HUES48 (cell line): ENCODE results near the gene VRK3.

Experiments used
- H3K27ac ChIP-seq: one replicate; pipeline ENCODE4 v1.7.0; 2013; ENCODE audit warnings: low read depth, low read length, inconsistent platforms
- H3K27me3 ChIP-seq: 2 replicates; pipeline ENCODE4 v1.6.1; 2013; ENCODE audit warnings: mild to moderate bottlenecking, low read length; ENCODE audit not compliant: control insufficient read depth, insufficient read depth
- H3K36me3 ChIP-seq: 2 replicates; pipeline ENCODE4 v1.6.1; 2013; ENCODE audit warnings: low read length; ENCODE audit not compliant: control insufficient read depth, insufficient read depth
- H3K4me1 ChIP-seq: 2 replicates; pipeline ENCODE4 v1.6.1; 2013; ENCODE audit warnings: mild to moderate bottlenecking, low read length; ENCODE audit not compliant: control insufficient read depth, insufficient read depth
- H3K4me3 ChIP-seq: 2 replicates; pipeline ENCODE4 v1.5.1; 2013; ENCODE audit warnings: mild to moderate bottlenecking, low read depth, low read length
- H3K9ac ChIP-seq: 2 replicates; pipeline ENCODE4 v1.6.1; 2013; ENCODE audit warnings: mild to moderate bottlenecking, low read depth, low read length, moderate library complexity
- H3K9me3 ChIP-seq: 2 replicates; pipeline ENCODE4 v1.6.1; 2013; ENCODE audit warnings: low read length; ENCODE audit not compliant: control insufficient read depth, insufficient read depth

Gene VRK3

DNA sequence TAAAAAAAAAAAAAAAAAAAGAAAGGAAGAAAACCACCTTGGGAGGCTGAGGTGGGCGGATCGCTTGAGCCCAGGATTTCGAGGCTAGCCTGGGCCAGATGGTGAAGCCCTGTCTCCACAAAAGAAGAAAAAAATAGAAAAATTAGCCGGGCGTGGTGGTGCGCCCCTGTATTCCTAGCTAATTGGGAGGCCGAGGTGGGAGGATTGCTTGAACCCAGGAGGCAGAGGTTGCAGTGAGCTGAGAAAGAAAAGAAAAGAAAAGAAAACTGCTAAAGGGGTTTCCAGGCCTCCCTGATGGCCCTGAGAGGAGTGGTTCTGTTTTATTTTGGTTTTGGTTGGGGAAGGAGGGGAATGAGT, 1.4 kb upstream of the VRK3 start:
- Histone ChIP-seq H3K27ac (no peak overlapping the region), H3K4me1 (0 out of 2 replicates have a peak, but pooled peaks cover 6% of the 10 kb centered on the region), H3K27me3 (no peaks in the 10 kb centered on the region), H3K9me3 (no peaks in the 10 kb centered on the region), H3K4me3 (peak overlapping the region; percentile 75; the same call in 1 of the 2 replicates), H3K36me3 (peaks cover 11% of the 10 kb centered on the region), H3K9ac (no peak overlapping the region)

DNA sequence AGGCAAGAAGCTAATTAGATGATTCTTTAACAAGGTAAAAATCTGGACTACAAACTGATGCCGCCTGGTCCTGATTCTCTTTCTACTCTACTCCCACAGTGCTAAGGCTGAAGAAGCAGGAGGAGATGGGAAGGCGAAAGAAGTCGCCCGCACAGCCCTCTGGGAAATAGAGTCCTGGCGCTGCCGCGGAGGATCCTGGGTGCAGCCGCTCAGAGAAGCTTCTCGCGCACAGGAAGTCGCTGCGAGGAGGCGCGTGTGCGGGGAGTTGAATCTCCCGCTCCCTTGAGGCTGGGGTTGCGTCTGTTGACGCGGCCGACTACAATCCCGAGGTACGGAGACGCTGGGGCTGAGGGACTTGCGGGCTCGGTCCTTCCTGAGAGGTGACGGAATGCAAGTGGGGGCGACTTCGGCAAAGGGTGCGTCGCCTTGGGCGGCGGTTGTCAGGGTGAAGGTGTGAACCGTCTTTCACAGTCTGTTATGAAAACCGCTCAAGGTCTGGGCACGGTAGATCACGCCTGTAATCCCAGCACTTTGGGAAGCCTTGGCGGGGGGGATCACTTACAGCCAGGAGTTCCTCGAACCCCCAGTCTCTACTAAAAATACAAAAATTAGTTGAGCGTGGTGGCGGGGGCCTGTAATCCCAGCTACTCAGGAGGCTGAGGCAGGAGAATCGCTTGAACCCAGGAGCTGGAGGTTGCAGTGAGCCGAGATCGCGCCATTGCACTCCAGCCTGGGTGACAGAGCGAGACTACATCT, 800 bp upstream of the VRK3 start, which contains the start of gene ZNF473:
Gene ZNF473 (plus strand): TSS at position 212 of the 756 bp plus-strand sequence. CDS start 5,078 bp downstream, outside the sequence.
- Histone ChIP-seq H3K9me3 (no peaks in the 10 kb centered on the region), H3K4me3 (peak within 1 kb of the TSS; percentile 76), H3K27ac (peak within 1 kb of the TSS; percentile 80), H3K9ac (peak within 1 kb of the TSS; percentile 50), H3K27me3 (no peaks in the 10 kb centered on the region), H3K4me1 (0 out of 2 replicates have a peak, but pooled peaks cover 6% of the 10 kb centered on the region), H3K36me3 (peaks cover 5% of the 10 kb centered on the region; the same call in 1 of the 2 replicates)

DNA sequence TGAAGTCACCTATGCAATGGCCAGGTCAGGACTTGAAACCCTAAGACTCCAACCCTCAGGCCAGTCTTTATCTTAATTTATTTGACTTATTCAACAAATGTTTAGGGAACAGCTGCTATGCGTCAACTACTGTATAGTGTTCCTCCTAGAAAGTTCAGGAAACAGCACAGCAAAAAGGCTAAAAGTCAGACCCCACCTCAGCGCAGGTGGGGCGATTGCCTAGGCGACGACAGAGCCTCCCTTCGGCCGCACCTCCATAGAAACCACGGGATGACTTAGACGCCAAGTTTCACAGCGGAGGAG, 502 bp downstream of the VRK3 start:
- Histone ChIP-seq H3K9me3 (no peaks in the 10 kb centered on the region), H3K4me1 (0 out of 2 replicates have a peak, but pooled peaks cover 6% of the 10 kb centered on the region), H3K36me3 (peaks cover 3% of the 10 kb centered on the region; the same call in 1 of the 2 replicates), H3K4me3 (peak overlapping the region; percentile 76), H3K9ac (peak overlapping the region; percentile 50), H3K27ac (peak overlapping the region; percentile 80), H3K27me3 (no peaks in the 10 kb centered on the region)

DNA sequence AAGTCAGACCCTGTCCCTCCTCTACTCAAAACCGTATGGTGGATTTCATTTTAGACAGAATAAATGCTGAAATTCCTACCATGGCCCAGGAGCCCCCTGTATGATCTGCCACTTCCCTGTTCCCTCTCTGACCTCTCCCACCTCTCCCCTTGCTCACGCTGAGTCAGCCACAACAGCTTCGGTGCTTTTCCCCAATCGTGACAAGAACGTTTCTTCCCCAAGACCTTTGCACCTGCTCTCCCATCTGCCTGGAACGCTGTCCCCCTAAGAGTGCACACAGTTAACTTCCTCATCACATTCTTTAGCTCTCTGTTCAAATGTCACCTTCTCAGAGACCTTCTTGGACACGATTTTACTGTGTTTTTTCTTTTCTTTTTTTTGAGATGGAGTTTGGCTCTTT, 2.3 kb downstream of the VRK3 start:
- H3K27ac ChIP-seq, result no peak overlapping the region
- 0 out of 2 replicates have a peak, but pooled peaks cover 6% of the 10 kb centered on the region for H3K4me1 ChIP-seq
- H3K9ac ChIP-seq, result no peak overlapping the region
- no peaks in the 10 kb centered on the region for H3K9me3 ChIP-seq
- no peak overlapping the region for H3K4me3 ChIP-seq
- H3K27me3 ChIP-seq, result no peaks in the 10 kb centered on the region
- H3K36me3 ChIP-seq, result peaks cover 6% of the 10 kb centered on the region; the same call in 1 of the 2 replicates

DNA sequence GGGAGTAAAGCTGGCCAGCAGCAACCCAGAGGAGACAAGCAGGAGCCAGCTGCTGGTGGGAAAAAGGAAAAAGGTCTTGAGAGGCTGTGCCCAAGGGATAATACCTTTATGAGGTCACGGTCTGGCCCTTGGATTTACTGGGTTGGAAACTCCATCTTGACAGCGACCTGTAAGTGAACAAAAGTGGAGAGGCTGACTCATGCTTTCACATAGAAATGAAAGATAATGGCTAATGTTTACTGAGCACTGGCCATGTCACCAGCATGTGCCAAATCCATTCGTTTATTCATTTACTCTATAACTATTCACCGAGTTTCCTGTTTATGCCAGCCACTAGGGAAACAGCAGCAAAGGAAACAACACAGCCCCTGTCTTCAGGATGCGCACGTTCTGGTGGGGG, 4.7 kb downstream of the VRK3 start:
- no peak overlapping the region for H3K9ac ChIP-seq
- no peaks in the 10 kb centered on the region for H3K9me3 ChIP-seq
- H3K27me3 ChIP-seq, result no peaks in the 10 kb centered on the region
- no peak overlapping the region for H3K4me3 ChIP-seq
- H3K36me3 ChIP-seq, result peaks cover 19% of the 10 kb centered on the region
- 0 out of 2 replicates have a peak, but pooled peaks cover 6% of the 10 kb centered on the region for H3K4me1 ChIP-seq
- no peak overlapping the region for H3K27ac ChIP-seq

DNA sequence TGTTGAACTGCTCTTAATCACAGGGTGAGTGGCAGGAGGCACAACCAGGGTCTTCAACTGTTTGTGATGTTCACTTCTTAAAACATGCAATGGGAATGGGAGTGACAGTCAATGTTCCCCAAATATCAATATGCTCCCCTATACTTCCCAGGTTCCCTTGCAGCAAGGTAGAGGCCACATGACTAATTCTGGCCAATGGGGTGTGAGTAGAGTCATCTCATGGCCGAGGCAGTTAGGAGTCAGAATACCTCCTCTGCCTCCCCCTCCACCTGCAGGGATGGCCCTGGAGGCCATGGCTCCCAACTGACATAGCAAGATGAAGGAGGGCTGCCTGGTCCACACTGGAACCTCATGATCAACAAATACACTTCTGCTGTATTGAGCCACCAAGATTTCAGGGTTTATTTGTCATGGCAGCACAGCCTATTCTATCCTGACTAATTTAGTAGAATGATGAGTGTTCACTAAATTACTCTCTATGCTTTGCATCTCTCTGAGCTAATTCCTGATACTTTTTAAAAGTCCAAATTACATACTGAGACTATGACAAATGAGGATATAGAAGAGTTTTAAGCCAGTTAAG, 8.9 kb downstream of the VRK3 start:
- Histone ChIP-seq H3K36me3 (peaks cover 44% of the 10 kb centered on the region), H3K4me1 (no peaks in the 10 kb centered on the region), H3K9me3 (no peaks in the 10 kb centered on the region), H3K9ac (no peak overlapping the region), H3K4me3 (no peak overlapping the region), H3K27me3 (no peaks in the 10 kb centered on the region), H3K27ac (no peak overlapping the region)

DNA sequence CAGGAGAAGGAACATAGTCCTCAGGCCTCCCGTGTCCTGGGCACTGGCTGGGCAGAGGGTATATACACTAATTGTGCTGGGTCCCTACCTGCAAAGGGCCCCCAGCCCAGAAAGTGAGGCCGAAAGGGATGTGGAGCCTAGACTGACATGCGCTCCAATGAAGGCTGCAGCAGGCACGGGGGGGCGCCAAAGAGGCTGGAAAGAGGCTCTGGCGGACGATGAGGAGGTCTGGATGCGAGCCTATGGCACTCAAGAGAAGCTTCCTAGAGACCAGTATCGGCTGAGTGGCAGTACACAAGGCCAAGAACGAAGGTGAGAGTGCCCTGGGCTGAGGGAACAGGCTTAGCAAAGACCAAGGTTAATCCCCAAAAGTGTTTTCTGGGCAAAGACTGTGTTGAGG, 16.6 kb downstream of the VRK3 start:
- H3K4me1 ChIP-seq, result no peaks in the 10 kb centered on the region
- no peak overlapping the region for H3K27ac ChIP-seq
- no peaks in the 10 kb centered on the region for H3K9me3 ChIP-seq
- no peak overlapping the region for H3K9ac ChIP-seq
- no peaks in the 10 kb centered on the region for H3K27me3 ChIP-seq
- H3K36me3 ChIP-seq, result peaks cover 26% of the 10 kb centered on the region
- H3K4me3 ChIP-seq, result no peak overlapping the region

DNA sequence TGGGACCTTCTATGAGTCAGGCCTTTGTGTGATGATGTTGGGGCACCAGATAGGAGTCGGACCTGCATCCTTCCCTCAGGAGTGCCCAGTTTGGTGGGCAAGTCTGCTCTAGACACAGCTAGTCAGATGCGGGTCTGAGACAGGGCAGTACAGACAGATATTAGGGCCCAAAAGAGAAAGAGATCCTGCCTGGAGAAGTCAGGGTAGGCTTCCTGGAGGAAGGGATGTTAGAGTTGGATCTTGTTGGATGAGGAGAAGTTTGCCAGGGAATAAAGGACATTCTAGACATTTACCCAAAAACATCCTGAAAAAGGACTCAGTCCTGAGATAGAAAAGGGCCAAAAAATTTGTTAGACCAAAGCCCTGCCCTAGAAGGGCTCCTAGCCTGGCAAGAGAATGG, 17.2 kb downstream of the VRK3 start:
- H3K4me1 ChIP-seq, result no peaks in the 10 kb centered on the region
- H3K36me3 ChIP-seq, result peaks cover 24% of the 10 kb centered on the region
- no peak overlapping the region for H3K27ac ChIP-seq
- H3K9ac ChIP-seq, result no peak overlapping the region
- no peak overlapping the region for H3K4me3 ChIP-seq
- no peaks in the 10 kb centered on the region for H3K27me3 ChIP-seq
- no peaks in the 10 kb centered on the region for H3K9me3 ChIP-seq

DNA sequence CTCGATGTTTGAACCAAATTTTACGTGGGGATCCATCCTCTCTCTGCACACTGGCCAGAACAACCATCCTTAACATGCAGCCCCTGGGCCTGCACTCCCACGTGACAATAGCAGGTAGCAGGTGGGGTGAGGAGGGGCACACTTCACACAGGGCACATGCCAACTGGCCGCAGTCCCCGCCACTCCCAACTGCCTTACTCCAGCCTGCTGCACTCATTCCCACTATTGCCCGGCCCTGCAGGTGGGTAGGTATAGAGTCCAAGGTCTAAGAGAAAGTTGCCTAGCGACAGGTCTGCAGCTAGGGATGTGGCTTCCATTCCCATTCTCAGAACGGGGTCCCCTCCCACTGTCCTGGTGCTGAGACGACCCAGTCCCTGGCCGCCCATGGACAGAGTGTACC, 18.0 kb downstream of the VRK3 start:
- H3K9ac ChIP-seq, result no peak overlapping the region

DNA sequence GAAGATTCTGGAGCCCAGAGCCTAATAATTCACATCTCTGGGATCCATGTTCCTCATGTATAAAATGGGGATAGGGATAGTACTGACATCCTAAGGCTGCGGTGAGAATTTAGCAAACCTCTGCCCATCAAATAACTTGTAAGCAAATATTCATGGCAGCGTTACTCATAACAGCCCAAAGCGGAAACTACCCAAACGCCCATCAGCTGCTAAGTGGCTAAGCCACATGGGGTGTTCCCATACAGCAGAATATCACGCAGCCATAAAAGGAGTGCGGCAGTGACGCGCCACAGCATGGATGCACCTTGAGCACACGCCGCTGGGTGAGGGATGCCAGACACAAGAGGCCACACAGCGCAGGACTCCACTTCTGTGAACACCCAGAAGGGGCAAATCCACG, 19.7 kb downstream of the VRK3 start:
- Histone ChIP-seq H3K4me1 (no peaks in the 10 kb centered on the region), H3K9ac (no peak overlapping the region), H3K36me3 (peaks cover 28% of the 10 kb centered on the region), H3K4me3 (no peak overlapping the region), H3K27ac (no peak overlapping the region), H3K9me3 (no peaks in the 10 kb centered on the region), H3K27me3 (no peaks in the 10 kb centered on the region)

More for the DNA sequence above, 18.0 kb downstream of the VRK3 start:
- Histone ChIP-seq H3K9me3 (no peaks in the 10 kb centered on the region), H3K27me3 (no peaks in the 10 kb centered on the region), H3K27ac (no peak overlapping the region), H3K4me1 (no peaks in the 10 kb centered on the region), H3K36me3 (peaks cover 23% of the 10 kb centered on the region), H3K4me3 (no peak overlapping the region)

DNA sequence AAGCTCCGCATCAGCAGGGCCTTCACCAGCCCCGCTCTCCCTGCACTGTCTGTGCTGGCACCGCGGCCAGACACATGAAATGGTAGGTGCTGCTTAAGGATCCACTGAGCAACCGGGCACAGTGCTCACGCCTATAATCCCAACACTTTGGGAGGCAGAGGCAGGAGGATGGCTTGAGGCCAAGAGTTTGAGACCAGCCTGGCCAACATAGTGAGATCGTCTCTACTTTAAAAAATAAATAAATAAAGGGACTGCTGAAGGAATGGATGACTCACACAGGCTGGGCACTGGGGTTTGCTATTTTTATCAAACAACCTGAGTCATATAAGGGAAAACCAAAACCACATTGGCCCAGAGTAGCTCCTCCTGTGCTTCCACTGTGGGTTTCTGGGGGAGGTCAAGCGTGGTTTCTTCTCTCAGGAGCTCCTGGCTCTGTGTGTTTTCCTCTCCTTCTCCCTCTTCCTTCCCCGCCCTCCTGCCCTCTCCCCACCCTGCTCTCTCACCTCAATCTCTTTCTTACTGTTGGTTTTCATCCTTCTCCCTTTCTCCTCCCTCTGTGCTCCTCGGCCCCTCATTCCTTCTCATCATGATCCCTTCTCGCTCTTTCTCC, 21.3 kb downstream of the VRK3 start:
- H3K27ac ChIP-seq, result no peak overlapping the region
- H3K36me3 ChIP-seq, result peaks cover 36% of the 10 kb centered on the region
- no peak overlapping the region for H3K9ac ChIP-seq
- H3K9me3 ChIP-seq, result no peaks in the 10 kb centered on the region
- no peaks in the 10 kb centered on the region for H3K27me3 ChIP-seq
- no peak overlapping the region for H3K4me3 ChIP-seq
- H3K4me1 ChIP-seq, result no peaks in the 10 kb centered on the region
